H9 (cell line): ENCODE data around the gene THAP4. TPM values are rescaled to one million over a fixed set of nuclear protein-coding genes. Genes with fewer than 3 reads are reported as not detected.

ENCODE experiments used
- DNase-seq: peaks from one replicate; pipeline ENCODE4 v3.0.0-alpha.2; 2017
- H2AFZ ChIP-seq: one replicate; pipeline ENCODE4 v1.6.1; 2013; ENCODE audit warnings: mild to moderate bottlenecking, low read length, control low read depth, moderate library complexity
- H2AK5ac ChIP-seq: 2 replicates; pipeline ENCODE4 v1.6.1; 2013; ENCODE audit warnings: low read length, control low read depth, mixed read lengths; ENCODE audit not compliant: insufficient read length
- H2BK120ac ChIP-seq: one replicate; pipeline ENCODE4 v1.6.1; 2013; ENCODE audit warnings: low read depth, mild to moderate bottlenecking, low read length, control low read depth, inconsistent platforms; ENCODE audit not compliant: poor library complexity, severe bottlenecking
- H2BK12ac ChIP-seq: 2 replicates; pipeline ENCODE4 v1.6.1; 2013; ENCODE audit warnings: low read length, control low read depth, mixed read lengths, low read depth; ENCODE audit not compliant: insufficient read length
- H2BK15ac ChIP-seq: 2 replicates; pipeline ENCODE4 v1.6.1; 2013; ENCODE audit warnings: low read depth, low read length, control low read depth
- H2BK20ac ChIP-seq: one replicate; pipeline ENCODE4 v1.6.1; 2013; ENCODE audit warnings: low read depth, mild to moderate bottlenecking, low read length, control low read depth, inconsistent platforms; ENCODE audit not compliant: poor library complexity, severe bottlenecking
- H2BK5ac ChIP-seq: 2 replicates; pipeline ENCODE4 v1.6.1; 2013; ENCODE audit warnings: low read length, control low read depth, mixed read lengths; ENCODE audit not compliant: insufficient read length
- H3K14ac ChIP-seq: 2 replicates; pipeline ENCODE4 v1.6.1; 2013; ENCODE audit warnings: low read length, control low read depth; ENCODE audit not compliant: insufficient read depth
- H3K18ac ChIP-seq: 2 replicates; pipeline ENCODE4 v1.6.1; 2013; ENCODE audit warnings: low read depth, mild to moderate bottlenecking, mixed read lengths, low read length, control low read depth; ENCODE audit not compliant: insufficient read length
- H3K23ac ChIP-seq: 2 replicates; pipeline ENCODE4 v1.6.1; 2013; ENCODE audit warnings: low read length, control low read depth, mixed read lengths, low read depth; ENCODE audit not compliant: insufficient read length
- H3K23me2 ChIP-seq: 2 replicates; pipeline ENCODE4 v1.6.1; 2013; ENCODE audit warnings: low read depth, mild to moderate bottlenecking, mixed read lengths, low read length, control low read depth; ENCODE audit not compliant: insufficient read length, poor library complexity, severe bottlenecking
- H3K27ac ChIP-seq: 2 replicates; pipeline ENCODE4 v1.5.1; 2013; ENCODE audit warnings: low read length, control low read depth, mixed read lengths, low read depth; ENCODE audit not compliant: insufficient read length
- H3K27me3 ChIP-seq: 2 replicates; pipeline ENCODE4 v1.6.1; 2013; ENCODE audit warnings: low read length, control low read depth, inconsistent platforms; ENCODE audit not compliant: insufficient read depth
- H3K4ac ChIP-seq: 2 replicates; pipeline ENCODE4 v1.6.1; 2013; ENCODE audit warnings: low read depth, mild to moderate bottlenecking, control low read depth, inconsistent platforms, low read length, moderate library complexity
- H3K4me1 ChIP-seq: 2 replicates; pipeline ENCODE4 v1.6.1; 2013; ENCODE audit warnings: low read length, control low read depth, inconsistent platforms; ENCODE audit not compliant: insufficient read depth
- H3K4me2 ChIP-seq: 2 replicates; pipeline ENCODE4 v1.6.1; 2013; ENCODE audit warnings: low read length, control low read depth, mixed read lengths; ENCODE audit not compliant: insufficient read length, insufficient read depth
- H3K56ac ChIP-seq: 2 replicates; pipeline ENCODE4 v1.6.1; 2013; ENCODE audit warnings: low read depth, mild to moderate bottlenecking, mixed read lengths, low read length, control low read depth; ENCODE audit not compliant: insufficient read length
- H3K79me1 ChIP-seq: 2 replicates; pipeline ENCODE4 v1.6.1; 2013; ENCODE audit warnings: low read depth, mild to moderate bottlenecking, moderate library complexity, low read length, control low read depth, inconsistent platforms; ENCODE audit not compliant: insufficient read depth, poor library complexity, severe bottlenecking
- H3K79me2 ChIP-seq: 2 replicates; pipeline ENCODE4 v1.6.1; 2013; ENCODE audit warnings: low read length, control low read depth, inconsistent platforms; ENCODE audit not compliant: insufficient read depth
- H3K9ac ChIP-seq: 2 replicates; pipeline ENCODE4 v1.6.1; 2013; ENCODE audit warnings: low read length, control low read depth, mixed read lengths; ENCODE audit not compliant: insufficient read length; ENCODE audit errors: extremely low read depth
- H3K9me3 ChIP-seq: one replicate; pipeline ENCODE4 v1.6.1; 2013; ENCODE audit warnings: low read depth, low read length, inconsistent platforms; ENCODE audit not compliant: control insufficient read depth
- H3T11ph ChIP-seq: one replicate; pipeline ENCODE4 v1.6.1; 2013; ENCODE audit warnings: mild to moderate bottlenecking, low read length, control low read depth, inconsistent platforms
- H4K20me1 ChIP-seq: one replicate; pipeline ENCODE4 v1.6.1; 2013; ENCODE audit not compliant: control insufficient read depth, insufficient read length, insufficient read depth
- H4K5ac ChIP-seq: 2 replicates; pipeline ENCODE4 v1.6.1; 2013; ENCODE audit warnings: low read depth, mild to moderate bottlenecking, mixed read lengths, low read length, control low read depth; ENCODE audit not compliant: insufficient read length
- H4K8ac ChIP-seq: replicated peaks from 2 replicates; pipeline ENCODE4 v1.6.1; 2013; ENCODE audit warnings: low read length, control low read depth, mixed read lengths, low read depth; ENCODE audit not compliant: insufficient read length
- H4K91ac ChIP-seq: 2 replicates; pipeline ENCODE4 v1.6.1; 2013; ENCODE audit warnings: low read depth, mild to moderate bottlenecking, moderate library complexity, mixed read lengths, low read length, control low read depth; ENCODE audit not compliant: insufficient read length
- H3K27ac Mint-ChIP-seq, 3 experiments: 2 replicates in 2 of 3; 3 replicates in 1 of 3; pipeline ENCODE4 v1.8.0; 2020 to 2021; ENCODE audit warnings: mixed read lengths in 3 of 3, mild to moderate bottlenecking in 1 of 3, moderate library complexity in 1 of 3
- H3K27me3 Mint-ChIP-seq: 2 replicates; pipeline ENCODE4 v1.8.0; 2021; ENCODE audit warnings: low read depth, mild to moderate bottlenecking, moderate library complexity, mixed read lengths
- H3K36me3 Mint-ChIP-seq, 3 experiments: 2 replicates in 2 of 3; 3 replicates in 1 of 3; pipeline ENCODE4 v1.8.0; 2020 to 2021; ENCODE audit warnings: low read depth in 3 of 3, mixed read lengths in 3 of 3; ENCODE audit not compliant: insufficient read depth in 1 of 3
- H3K4me1 Mint-ChIP-seq, 2 experiments: 2 replicates each; pipeline ENCODE4 v1.8.0; 2020; ENCODE audit warnings: mixed read lengths in 2 of 2
- H3K4me3 Mint-ChIP-seq, 2 experiments: 2 replicates in 1 of 2; 3 replicates in 1 of 2; pipeline ENCODE4 v1.8.0; 2020 to 2021; ENCODE audit warnings: mild to moderate bottlenecking in 2 of 2, mixed read lengths in 2 of 2, moderate library complexity in 1 of 2
- H3K9me3 Mint-ChIP-seq, 2 experiments: 2 replicates in 1 of 2; 3 replicates in 1 of 2; pipeline ENCODE4 v1.8.0; 2020; ENCODE audit warnings: mild to moderate bottlenecking in 2 of 2, mixed read lengths in 2 of 2, moderate library complexity in 1 of 2
- WGBS: extraction: QIAGEN DNeasy Blood & Tissue Kit; methylation state at CpG from one replicate; pipeline ENCODE4 v1.1.7; 2013; ENCODE audit warnings: missing lambda C conversion rate, low lambda C conversion rate, mixed read lengths; ENCODE audit not compliant: insufficient read length; ENCODE audit errors: extremely low coverage; 5-methylcytosine and 5-hydroxymethylcytosine counted together
- total RNA-seq: library from RNA; stranded (reverse); gene quantifications from 2 replicates; pipeline ENCODE4 v1.2.1, GENCODE V29; 2021
- TF ChIP-seq, protein P1 (sequence below): fragments of 200-600 bp; sonication (generic); conservative IDR thresholded peaks from 3 replicates; pipeline ENCODE4 v1.8.0; 2021; ENCODE audit warnings: antibody characterized with exemption, mild to moderate bottlenecking

The THAP4 gene
- total RNA-seq, 1 experiment from 2014 or later = 70.6 TPM

DNA sequence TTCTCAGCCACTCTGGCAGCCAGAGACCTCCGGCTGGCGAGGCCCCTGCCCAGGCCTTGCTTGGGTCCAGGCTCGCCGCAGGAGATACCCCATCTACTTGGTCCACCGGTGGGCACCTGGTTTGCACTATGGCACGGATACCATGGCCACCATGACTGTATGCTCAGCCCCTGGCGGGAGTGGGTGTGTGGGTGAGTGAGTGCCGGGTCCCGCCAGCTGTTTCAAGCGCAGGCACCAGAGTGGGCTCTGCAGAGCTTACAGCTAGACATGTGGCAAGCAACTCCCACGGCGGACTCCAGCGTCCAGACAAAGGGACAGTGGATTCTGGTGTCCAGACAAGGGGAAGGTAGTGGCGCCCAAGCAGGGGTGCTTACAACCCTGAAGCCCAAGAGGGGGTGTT lies 2.0 kb upstream of the THAP4 start:
- Histone ChIP-seq H4K91ac (no peak overlapping the region), H2BK5ac (no peak overlapping the region), H3K14ac (no peak overlapping the region), H3K4me2 (peak overlapping the region; percentile 87), H2BK15ac (no peak overlapping the region), H3K79me2 (peaks cover 40% of the 10 kb centered on the region; the same call in 1 of the 2 replicates), H3K79me1 (peaks cover 18% of the 10 kb centered on the region), H2AK5ac (no peak overlapping the region), H3K27ac (no peak overlapping the region), H3K27me3 (no peaks in the 10 kb centered on the region), H3K18ac (no peak overlapping the region), H3K9me3 (peaks cover 6% of the 10 kb centered on the region), H3T11ph (no peak overlapping the region), H3K4ac (no peak overlapping the region), H4K20me1 (no peaks in the 10 kb centered on the region), H3K9ac (no peak overlapping the region), H3K56ac (no peak overlapping the region), H4K8ac (no peak overlapping the region), H3K4me1 (peaks cover 3% of the 10 kb centered on the region), H4K5ac (no peak overlapping the region), H3K23me2 (peaks cover 8% of the 10 kb centered on the region), H3K23ac (no peak overlapping the region), H2BK20ac (no peak overlapping the region), H2BK120ac (no peak overlapping the region), H2BK12ac (no peak overlapping the region), H2AFZ (no peak overlapping the region)
- no CpG with 5 or more reads among the region's 14 CpGs for WGBS
- H3K27me3 Mint-ChIP-seq = no peaks in the 10 kb centered on the region
- TF ChIP-seq, protein P1, sequence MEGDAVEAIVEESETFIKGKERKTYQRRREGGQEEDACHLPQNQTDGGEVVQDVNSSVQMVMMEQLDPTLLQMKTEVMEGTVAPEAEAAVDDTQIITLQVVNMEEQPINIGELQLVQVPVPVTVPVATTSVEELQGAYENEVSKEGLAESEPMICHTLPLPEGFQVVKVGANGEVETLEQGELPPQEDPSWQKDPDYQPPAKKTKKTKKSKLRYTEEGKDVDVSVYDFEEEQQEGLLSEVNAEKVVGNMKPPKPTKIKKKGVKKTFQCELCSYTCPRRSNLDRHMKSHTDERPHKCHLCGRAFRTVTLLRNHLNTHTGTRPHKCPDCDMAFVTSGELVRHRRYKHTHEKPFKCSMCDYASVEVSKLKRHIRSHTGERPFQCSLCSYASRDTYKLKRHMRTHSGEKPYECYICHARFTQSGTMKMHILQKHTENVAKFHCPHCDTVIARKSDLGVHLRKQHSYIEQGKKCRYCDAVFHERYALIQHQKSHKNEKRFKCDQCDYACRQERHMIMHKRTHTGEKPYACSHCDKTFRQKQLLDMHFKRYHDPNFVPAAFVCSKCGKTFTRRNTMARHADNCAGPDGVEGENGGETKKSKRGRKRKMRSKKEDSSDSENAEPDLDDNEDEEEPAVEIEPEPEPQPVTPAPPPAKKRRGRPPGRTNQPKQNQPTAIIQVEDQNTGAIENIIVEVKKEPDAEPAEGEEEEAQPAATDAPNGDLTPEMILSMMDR = no peak
- H3K4me3 Mint-ChIP-seq = peak overlapping the region; percentile 90 to 91
- H3K4me1 Mint-ChIP-seq = peaks cover 31 to 35% of the 10 kb centered on the region in 2 experiments
- no peak for DNase-seq
- peaks cover 23 to 37% (median 25%) of the 10 kb centered on the region in 3 experiments for H3K36me3 Mint-ChIP-seq
- no peak overlapping the region for H3K27ac Mint-ChIP-seq
- peaks cover 4 to 8% of the 10 kb centered on the region in 2 experiments; a peak in 4 of 5 replicates for H3K9me3 Mint-ChIP-seq
